ENCODE results near the gene CRYBG3. TPM values are rescaled to one million over a fixed set of nuclear protein-coding genes. Genes with fewer than 3 reads are reported as not detected.
"Not testable (repeated sequence)": the region's sequence is repeated elsewhere in the genome, so short reads cannot be mapped to it uniquely, and the experiment has no call there.

CRYBG3 gene
- total RNA-seq, 4 donors from 2014 or later = 18.7 to 23.5 (median 21.1) TPM

DNA sequence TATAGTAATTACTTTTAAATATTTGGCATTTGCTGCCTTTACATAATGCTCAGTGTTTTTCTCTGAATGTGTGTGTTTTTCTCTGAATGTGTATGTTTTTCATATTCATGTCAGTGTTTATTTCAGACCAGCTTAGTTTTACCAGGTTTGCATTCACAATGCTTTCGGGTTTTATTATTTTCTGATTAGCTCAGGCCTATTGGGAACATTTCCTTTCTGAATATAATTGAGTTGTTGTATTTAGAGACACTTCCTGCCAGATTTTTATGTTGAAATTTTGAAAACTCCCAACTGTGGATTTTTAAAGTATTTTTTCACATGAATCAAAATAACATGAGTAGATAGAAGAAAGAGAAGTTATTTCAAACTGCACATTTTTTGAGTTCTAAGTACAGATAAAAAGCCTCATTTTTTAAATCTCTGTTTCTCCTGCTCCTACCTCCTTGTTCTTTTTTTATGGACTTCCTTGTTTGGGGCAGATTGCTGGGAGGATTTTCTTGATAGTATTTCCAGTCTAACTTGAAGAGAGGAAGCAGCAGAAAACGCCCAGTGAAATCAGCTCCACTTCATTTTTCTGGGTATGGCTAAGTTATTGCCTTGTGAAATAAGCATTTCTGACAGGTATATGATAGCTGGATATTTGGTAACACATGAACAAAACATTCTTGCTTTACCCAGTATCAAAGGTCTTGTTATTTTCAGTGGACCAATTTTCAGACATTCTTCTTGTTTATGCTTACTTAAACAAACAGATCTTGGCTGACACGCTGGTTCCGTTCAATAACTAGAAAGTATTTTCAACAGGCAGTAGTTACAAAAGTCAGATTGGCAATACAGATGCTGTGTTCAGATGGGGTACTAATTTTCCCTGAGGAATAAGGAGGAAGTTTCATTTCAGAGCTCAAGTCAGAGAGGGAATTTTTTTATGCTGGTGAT is 79.8 kb downstream of the CRYBG3 start:
- H3K27me3 ChIP-seq = no peaks in the 10 kb centered on the region
- H3K4me1 ChIP-seq = peaks cover 0 to 11% (median 7%) of the 10 kb centered on the region in 4 donors
- H3K9me3 ChIP-seq = no peaks in the 10 kb centered on the region
- H3K4me3 ChIP-seq = no peak overlapping the region
- WGBS = 47% methylated on average over 4 of the region's 4 CpGs
- intact Hi-C loops (cut with DNase I) = no loop called here
- TF ChIP-seq EP300 (IDR thresholded peaks at IDR 0.05) (no peak), POLR2AphosphoS5 (IDR thresholded peaks at IDR 0.05) (no peak), POLR2A (IDR thresholded peaks at IDR 0.05; ENCODE audit: low read depth) (no peak), CTCF (IDR thresholded peaks at IDR 0.05) (no peak)
- H3K36me3 ChIP-seq = peaks cover 0 to 22% (median 7%) of the 10 kb centered on the region in 4 donors
- DNase-seq (ENCODE audit: extremely low spot score) = no peak
- H3K27ac ChIP-seq (replicated peaks in 1 of 4) = peak overlapping the region; percentile 31 to 52 (median 45)

DNA sequence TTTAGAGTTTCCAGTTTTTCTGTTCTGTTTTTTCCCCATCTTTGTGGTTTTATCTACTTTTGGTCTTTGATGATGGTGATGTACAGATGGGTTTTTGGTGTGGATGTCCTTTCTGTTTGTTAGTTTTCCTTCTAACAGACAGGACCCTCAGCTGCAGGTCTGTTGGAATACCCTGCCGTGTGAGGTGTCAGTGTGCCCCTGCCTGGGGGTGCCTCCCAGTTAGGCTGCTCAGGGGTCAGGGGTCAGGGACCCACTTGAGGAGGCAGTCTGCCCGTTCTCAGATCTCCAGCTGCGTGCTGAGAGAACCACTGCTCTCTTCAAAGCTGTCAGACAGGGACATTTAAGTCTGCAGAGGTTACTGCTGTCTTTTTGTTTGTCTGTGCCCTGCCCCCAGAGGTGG is 88.0 kb downstream of the CRYBG3 start:
- H3K27ac ChIP-seq (replicated peaks in 1 of 4); intact Hi-C loops (cut with DNase I); H3K4me3 ChIP-seq; H3K4me1 ChIP-seq; H3K9me3 ChIP-seq; H3K27me3 ChIP-seq; DNase-seq (ENCODE audit: extremely low spot score): not testable (repeated sequence)
- WGBS = no CpG with 5 or more reads among the region's 3 CpGs
- H3K36me3 ChIP-seq = peaks cover 16 to 30% (median 23%) of the 10 kb centered on the region in 4 donors

DNA sequence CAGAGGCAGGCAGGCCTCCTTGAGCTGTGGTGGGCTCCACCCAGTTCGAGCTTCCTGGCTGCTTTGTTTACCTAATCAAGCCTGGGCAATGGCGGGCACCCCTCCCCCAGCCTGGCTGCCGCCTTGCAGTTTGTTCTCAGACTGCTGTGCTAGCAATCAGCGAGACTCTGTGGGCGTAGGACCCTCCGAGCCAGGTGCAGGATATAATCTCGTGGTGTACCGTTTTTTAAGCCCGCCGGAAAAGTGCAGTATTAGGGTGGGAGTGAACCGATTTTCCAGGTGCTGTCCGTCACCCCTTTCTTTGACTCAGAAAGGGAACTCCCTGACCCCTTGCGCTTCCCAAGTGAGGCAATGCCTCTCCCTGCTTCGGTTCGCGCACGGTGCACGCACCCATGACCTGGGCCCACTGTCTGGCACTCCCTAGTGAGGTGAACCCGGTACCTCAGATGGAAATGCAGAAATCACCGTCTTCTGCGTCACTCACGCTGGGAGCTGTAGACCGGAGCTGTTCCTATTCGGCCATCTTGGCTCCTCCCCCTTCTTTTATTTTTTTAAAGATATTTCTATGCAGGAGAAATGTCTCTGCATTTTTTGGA is 88.5 kb downstream of the CRYBG3 start:
- WGBS = 93% methylated on average over 22 of the region's 24 CpGs
- DNase-seq (ENCODE audit: extremely low spot score); intact Hi-C loops (cut with DNase I); H3K9me3 ChIP-seq; H3K27ac ChIP-seq (replicated peaks in 1 of 4); H3K4me1 ChIP-seq; H3K27me3 ChIP-seq: not testable (repeated sequence)
- Histone ChIP-seq H3K4me3 (peak overlapping the region in 1 of 4 donors; percentile 9), H3K36me3 (peaks cover 16 to 35% (median 25%) of the 10 kb centered on the region in 4 donors)

DNA sequence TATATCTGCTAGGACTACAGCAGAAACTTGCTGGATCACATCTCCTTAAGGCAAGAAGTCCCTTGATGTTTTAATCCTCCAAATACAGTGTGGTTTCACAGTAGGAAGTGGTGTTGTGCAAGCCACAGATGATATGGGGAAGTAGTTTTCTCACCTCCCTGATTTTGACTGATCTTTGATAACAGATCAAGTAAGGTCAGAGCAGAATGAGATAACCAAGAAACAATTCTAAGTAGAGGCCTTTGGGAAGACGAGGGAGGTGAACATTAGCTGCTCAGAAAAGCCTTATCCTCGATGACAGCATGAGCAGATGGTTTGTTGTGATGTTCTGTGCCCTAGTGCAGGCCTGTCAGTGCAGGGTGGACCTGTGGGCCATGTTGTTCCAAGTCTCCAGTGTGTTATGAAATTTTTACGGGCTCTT is 89.1 kb downstream of the CRYBG3 start:
- Histone ChIP-seq H3K4me3 (no peak overlapping the region), H3K27me3 (no peaks in the 10 kb centered on the region), H3K36me3 (peaks cover 16 to 39% (median 28%) of the 10 kb centered on the region in 4 donors), H3K27ac (replicated peaks in 1 of 4) (no peak overlapping the region), H3K4me1 (no peaks in the 10 kb centered on the region), H3K9me3 (no peaks in the 10 kb centered on the region)
- TF ChIP-seq POLR2AphosphoS5 (IDR thresholded peaks at IDR 0.05) = no peak
- no peak for TF ChIP-seq EP300 (IDR thresholded peaks at IDR 0.05)
- no peak for TF ChIP-seq POLR2A (IDR thresholded peaks at IDR 0.05; ENCODE audit: low read depth)
- no peak for TF ChIP-seq CTCF (IDR thresholded peaks at IDR 0.05)
- no peak for DNase-seq (ENCODE audit: extremely low spot score)
- 62% methylated on average over 3 of the region's 3 CpGs for WGBS
- intact Hi-C loops (cut with DNase I) = no loop called here

DNA sequence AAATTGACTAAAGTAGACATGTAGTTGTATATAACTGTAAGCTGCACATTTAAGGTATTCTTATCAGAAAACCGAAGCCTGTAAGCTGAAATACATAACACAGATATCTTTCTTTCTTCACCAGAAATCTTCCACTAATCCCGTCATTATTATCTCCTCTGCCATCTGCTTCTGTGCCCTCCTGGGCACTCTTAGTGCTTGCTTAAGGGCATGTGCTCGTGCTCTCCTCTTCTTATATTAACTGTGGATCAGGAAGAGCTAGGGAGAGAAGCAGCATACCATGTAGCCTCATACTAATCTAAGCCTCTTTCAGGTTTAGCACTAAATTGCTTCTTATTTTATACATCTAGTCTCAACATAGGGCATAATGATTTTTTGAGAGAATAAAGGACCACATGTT is 89.6 kb downstream of the CRYBG3 start:
- DNase-seq (ENCODE audit: extremely low spot score) = no peak
- no peak overlapping the region for H3K27ac ChIP-seq (replicated peaks in 1 of 4)
- WGBS = 92% methylated on average over 3 of the region's 3 CpGs

More for the DNA sequence above, 89.6 kb downstream of the CRYBG3 start:
- no peak for TF ChIP-seq EP300 (IDR thresholded peaks at IDR 0.05)
- no peak for TF ChIP-seq CTCF (IDR thresholded peaks at IDR 0.05)
- no peak for TF ChIP-seq POLR2AphosphoS5 (IDR thresholded peaks at IDR 0.05)
- TF ChIP-seq POLR2A (IDR thresholded peaks at IDR 0.05; ENCODE audit: low read depth) = no peak
- Histone ChIP-seq H3K9me3 (no peaks in the 10 kb centered on the region), H3K4me3 (no peak overlapping the region), H3K36me3 (peaks cover 17 to 45% (median 32%) of the 10 kb centered on the region in 4 donors), H3K27me3 (no peaks in the 10 kb centered on the region), H3K4me1 (peaks cover 0 to 3% (median 0%) of the 10 kb centered on the region in 4 donors)
- intact Hi-C loops (cut with DNase I) = no loop called here
